Panc1 (cell line): ENCODE results near the gene SLX4IP. TPM values are rescaled to one million over a fixed set of nuclear protein-coding genes. Genes with fewer than 3 reads are reported as not detected.

ENCODE experiments used
- ATAC-seq: fragments of 200-7000 bp; cut with Tn5 transposase; 2 replicates; pipeline ENCODE4 v1.9.1; 2020; ENCODE audit warnings: mild to moderate bottlenecking, moderate library complexity
- BruUV-seq: library from RNA; stranded (reverse); fragments of 400-500 nt; replicated peaks from 2 replicates; lab custom pipeline; 2021; lab: Mats Ljungman, UMichigan
- CTCF ChIA-PET: fragments of 300-600 bp; sonication (Branson Sonifier 250); formaldehyde crosslinking; loops from one replicate; lab custom pipeline; 2022; ENCODE audit warnings: antibody characterized with exemption; lab: Charles Lee
- POLR2A ChIA-PET: fragments of 300-600 bp; sonication (Branson Sonifier 250); formaldehyde crosslinking; loops from one replicate; lab custom pipeline; 2022; ENCODE audit warnings: antibody characterized with exemption; lab: Charles Lee
- DNase-seq: peaks from one replicate; pipeline ENCODE4 v3.0.0-alpha.2; 2010; ENCODE audit warnings: low read depth, low spot score
- H3K27ac ChIP-seq: 2 replicates; pipeline ENCODE4 v1.5.1; 2011; ENCODE audit warnings: mild to moderate bottlenecking, low read length, inconsistent platforms
- H3K27me3 ChIP-seq: fragments of 200-500 bp; sonication (Bioruptor generic); 2 replicates; pipeline ENCODE4 v1.6.0; 2014; ENCODE audit warnings: low read length, inconsistent platforms; ENCODE audit not compliant: control insufficient read depth, insufficient read depth
- H3K36me3 ChIP-seq: fragments of 200-500 bp; sonication (Bioruptor generic); 2 replicates; pipeline ENCODE4 v1.5.1; 2014; ENCODE audit warnings: inconsistent platforms, mild to moderate bottlenecking, low read length, moderate library complexity; ENCODE audit not compliant: control insufficient read depth, insufficient read depth
- H3K4me1 ChIP-seq: 2 replicates; pipeline ENCODE4 v1.5.1; 2011; ENCODE audit warnings: inconsistent platforms, mild to moderate bottlenecking, low read length, moderate library complexity; ENCODE audit not compliant: control insufficient read depth, insufficient read depth
- H3K4me3 ChIP-seq, 2 experiments: 2 replicates each; pipeline ENCODE4 v1.5.1; 2011 to 2012; ENCODE audit warnings: low read depth in 2 of 2, low read length in 2 of 2, mild to moderate bottlenecking in 2 of 2, inconsistent platforms in 1 of 2, moderate library complexity in 1 of 2
- H3K9me3 ChIP-seq: fragments of 200-500 bp; sonication (Bioruptor generic); 2 replicates; pipeline ENCODE4 v1.5.1; 2014; ENCODE audit warnings: low read depth, mild to moderate bottlenecking, inconsistent platforms, low read length, moderate library complexity; ENCODE audit not compliant: control insufficient read depth, insufficient read depth
- POLR2AphosphoS5 ChIP-seq: IDR thresholded peaks from 2 replicates; pipeline ENCODE4 v1.6.1; 2012; ENCODE audit warnings: mild to moderate bottlenecking, low read depth, low read length, moderate library complexity
- SIN3A ChIP-seq: IDR thresholded peaks from 2 replicates; pipeline ENCODE4 v1.6.1; 2012; ENCODE audit warnings: low read depth, mild to moderate bottlenecking, low read length, moderate library complexity, borderline replicate concordance; ENCODE audit not compliant: insufficient read depth
- TCF7L2 ChIP-seq: IDR thresholded peaks from 2 replicates; pipeline ENCODE4 v1.6.1; 2011; ENCODE audit warnings: mild to moderate bottlenecking, low read depth, low read length, inconsistent platforms
- in situ Hi-C: cut with HindIII; loops from 2 replicates; pipeline ENCODE4 v1.10.0; 2016; ENCODE audit warnings: low sequenced_read_pairs, low pct_unique_long_range_greater_than_20kb
- intact Hi-C: fragments of 100-400 bp; cut with micrococcal nuclease; formaldehyde crosslinking; loops from one replicate; pipeline ENCODE4 v1.10.0; 2022; ENCODE audit not compliant: unreplicated experiment
- total RNA-seq: library from RNA; stranded (reverse); gene quantifications from one replicate; pipeline ENCODE4 v1.2.1, GENCODE V29; 2021; ENCODE audit not compliant: unreplicated experiment
- TF ChIP-seq, protein P1 (sequence below), 2 experiments: IDR thresholded peaks; 2 replicates each; pipeline ENCODE4 v1.6.1; 2011 to 2012; ENCODE audit warnings: low read depth in 2 of 2, control low read depth in 1 of 2, low read length in 1 of 2, mild to moderate bottlenecking in 1 of 2, moderate library complexity in 1 of 2; ENCODE audit not compliant: insufficient read depth in 1 of 2
- TF ChIP-seq, protein P2 (sequence below): fragments of 450-650 bp; IDR thresholded peaks from 2 replicates; pipeline ENCODE4 v1.5.1; 2017; ENCODE audit warnings: mild to moderate bottlenecking

Gene SLX4IP
- total RNA-seq, 1 experiment from 2014 or later, result 5.4 TPM

- intact Hi-C loops (no loop called here), in situ Hi-C loops (no loop called here)
- CTCF ChIA-PET, result no interaction called here
- DNase-seq (no peak), ATAC-seq (no peak)
- Histone ChIP-seq H3K9me3 (no peaks in the 10 kb centered on the region), H3K36me3 (no peaks in the 10 kb centered on the region), H3K27me3 (no peaks in the 10 kb centered on the region), H3K4me1 (no peaks in the 10 kb centered on the region), H3K4me3 (no peak overlapping the region), H3K27ac (no peak overlapping the region)
- POLR2A ChIA-PET, result no interaction called here
- no peak for TF ChIP-seq POLR2AphosphoS5
- TF ChIP-seq, protein P1, sequence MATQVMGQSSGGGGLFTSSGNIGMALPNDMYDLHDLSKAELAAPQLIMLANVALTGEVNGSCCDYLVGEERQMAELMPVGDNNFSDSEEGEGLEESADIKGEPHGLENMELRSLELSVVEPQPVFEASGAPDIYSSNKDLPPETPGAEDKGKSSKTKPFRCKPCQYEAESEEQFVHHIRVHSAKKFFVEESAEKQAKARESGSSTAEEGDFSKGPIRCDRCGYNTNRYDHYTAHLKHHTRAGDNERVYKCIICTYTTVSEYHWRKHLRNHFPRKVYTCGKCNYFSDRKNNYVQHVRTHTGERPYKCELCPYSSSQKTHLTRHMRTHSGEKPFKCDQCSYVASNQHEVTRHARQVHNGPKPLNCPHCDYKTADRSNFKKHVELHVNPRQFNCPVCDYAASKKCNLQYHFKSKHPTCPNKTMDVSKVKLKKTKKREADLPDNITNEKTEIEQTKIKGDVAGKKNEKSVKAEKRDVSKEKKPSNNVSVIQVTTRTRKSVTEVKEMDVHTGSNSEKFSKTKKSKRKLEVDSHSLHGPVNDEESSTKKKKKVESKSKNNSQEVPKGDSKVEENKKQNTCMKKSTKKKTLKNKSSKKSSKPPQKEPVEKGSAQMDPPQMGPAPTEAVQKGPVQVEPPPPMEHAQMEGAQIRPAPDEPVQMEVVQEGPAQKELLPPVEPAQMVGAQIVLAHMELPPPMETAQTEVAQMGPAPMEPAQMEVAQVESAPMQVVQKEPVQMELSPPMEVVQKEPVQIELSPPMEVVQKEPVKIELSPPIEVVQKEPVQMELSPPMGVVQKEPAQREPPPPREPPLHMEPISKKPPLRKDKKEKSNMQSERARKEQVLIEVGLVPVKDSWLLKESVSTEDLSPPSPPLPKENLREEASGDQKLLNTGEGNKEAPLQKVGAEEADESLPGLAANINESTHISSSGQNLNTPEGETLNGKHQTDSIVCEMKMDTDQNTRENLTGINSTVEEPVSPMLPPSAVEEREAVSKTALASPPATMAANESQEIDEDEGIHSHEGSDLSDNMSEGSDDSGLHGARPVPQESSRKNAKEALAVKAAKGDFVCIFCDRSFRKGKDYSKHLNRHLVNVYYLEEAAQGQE (IDR thresholded peaks at IDR 0.05; ENCODE audit: insufficient read depth in 1 of 2, low read depth in 2 of 2, low read length in 1 of 2), result no peak
- TF ChIP-seq TCF7L2, result no peak
- no peak for TF ChIP-seq SIN3A
- TF ChIP-seq, protein P2, sequence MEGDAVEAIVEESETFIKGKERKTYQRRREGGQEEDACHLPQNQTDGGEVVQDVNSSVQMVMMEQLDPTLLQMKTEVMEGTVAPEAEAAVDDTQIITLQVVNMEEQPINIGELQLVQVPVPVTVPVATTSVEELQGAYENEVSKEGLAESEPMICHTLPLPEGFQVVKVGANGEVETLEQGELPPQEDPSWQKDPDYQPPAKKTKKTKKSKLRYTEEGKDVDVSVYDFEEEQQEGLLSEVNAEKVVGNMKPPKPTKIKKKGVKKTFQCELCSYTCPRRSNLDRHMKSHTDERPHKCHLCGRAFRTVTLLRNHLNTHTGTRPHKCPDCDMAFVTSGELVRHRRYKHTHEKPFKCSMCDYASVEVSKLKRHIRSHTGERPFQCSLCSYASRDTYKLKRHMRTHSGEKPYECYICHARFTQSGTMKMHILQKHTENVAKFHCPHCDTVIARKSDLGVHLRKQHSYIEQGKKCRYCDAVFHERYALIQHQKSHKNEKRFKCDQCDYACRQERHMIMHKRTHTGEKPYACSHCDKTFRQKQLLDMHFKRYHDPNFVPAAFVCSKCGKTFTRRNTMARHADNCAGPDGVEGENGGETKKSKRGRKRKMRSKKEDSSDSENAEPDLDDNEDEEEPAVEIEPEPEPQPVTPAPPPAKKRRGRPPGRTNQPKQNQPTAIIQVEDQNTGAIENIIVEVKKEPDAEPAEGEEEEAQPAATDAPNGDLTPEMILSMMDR, result no peak
- no TSS peak for BruUV-seq
Measured at GRCh38 chr20:10573273-10573950, 138.3 kb downstream of the SLX4IP start.

DNA sequence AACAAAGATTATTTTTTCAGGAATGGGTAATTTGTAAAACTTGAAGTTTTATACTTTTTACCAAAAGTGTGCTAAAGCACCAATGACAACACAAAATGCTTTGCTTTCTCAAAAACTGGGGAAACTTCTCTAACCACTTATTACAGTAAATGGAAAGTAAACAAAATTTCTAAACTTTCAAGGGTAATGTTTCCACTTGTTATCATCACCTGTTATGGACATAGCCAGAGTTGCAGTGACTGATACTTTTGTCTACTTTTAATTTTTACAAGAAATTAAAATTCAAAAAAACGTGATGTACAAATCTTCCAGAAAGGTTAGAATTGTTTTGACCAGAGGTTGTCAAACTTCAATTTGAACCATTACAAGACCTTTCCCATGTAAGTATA is 138.8 kb downstream of the SLX4IP start:
- TF ChIP-seq TCF7L2, result no peak
- no peak for TF ChIP-seq POLR2AphosphoS5
- TF ChIP-seq, protein P1 (IDR thresholded peaks at IDR 0.05; ENCODE audit: insufficient read depth in 1 of 2, low read depth in 2 of 2, low read length in 1 of 2), result no peak
- TF ChIP-seq, protein P2, result no peak
- TF ChIP-seq SIN3A, result no peak
- DNase-seq (no peak), ATAC-seq (no peak)
- intact Hi-C loops (no loop called here), in situ Hi-C loops (no loop called here)
- POLR2A ChIA-PET, result no interaction called here
- BruUV-seq, result no TSS peak
- Histone ChIP-seq H3K9me3 (no peaks in the 10 kb centered on the region), H3K36me3 (no peaks in the 10 kb centered on the region), H3K4me3 (no peak overlapping the region), H3K4me1 (no peaks in the 10 kb centered on the region), H3K27me3 (no peaks in the 10 kb centered on the region), H3K27ac (no peak overlapping the region)
- CTCF ChIA-PET, result no interaction called here
